GM12874 (cell line): ENCODE data around the gene MKRN2.

Source experiments
- CTCF ChIP-seq: IDR thresholded peaks from 2 replicates; pipeline ENCODE4 v1.5.1; 2011; ENCODE audit warnings: low read depth, mild to moderate bottlenecking, control low read depth, low read length, moderate library complexity; ENCODE audit not compliant: insufficient read depth

MKRN2 gene

GRCh38 chr3:12568747-12569146 is 11.9 kb downstream of the MKRN2 start:
- no peak for TF ChIP-seq CTCF

GRCh38 chr3:12569836-12570235 is 12.9 kb downstream of the MKRN2 start:
- no peak for TF ChIP-seq CTCF

- no peak for TF ChIP-seq CTCF
These were observed 15.1 kb downstream of the MKRN2 start for GRCh38 chr3:12571986-12572385.

GRCh38 chr3:12574131-12574530 is 17.2 kb downstream of the MKRN2 start:
- no peak for TF ChIP-seq CTCF

GRCh38 chr3:12574661-12575060 is 17.8 kb downstream of the MKRN2 start:
- no peak for TF ChIP-seq CTCF

GRCh38 chr3:12577379-12577778 is 20.5 kb downstream of the MKRN2 start:
- no peak for TF ChIP-seq CTCF

GRCh38 chr3:12578742-12579141 is 21.9 kb downstream of the MKRN2 start:
- TF ChIP-seq CTCF = no peak

GRCh38 chr3:12579456-12579855 is 22.6 kb downstream of the MKRN2 start:
- TF ChIP-seq CTCF = no peak
